ENCODE results near the gene DGCR8.

DGCR8 gene

DNA sequence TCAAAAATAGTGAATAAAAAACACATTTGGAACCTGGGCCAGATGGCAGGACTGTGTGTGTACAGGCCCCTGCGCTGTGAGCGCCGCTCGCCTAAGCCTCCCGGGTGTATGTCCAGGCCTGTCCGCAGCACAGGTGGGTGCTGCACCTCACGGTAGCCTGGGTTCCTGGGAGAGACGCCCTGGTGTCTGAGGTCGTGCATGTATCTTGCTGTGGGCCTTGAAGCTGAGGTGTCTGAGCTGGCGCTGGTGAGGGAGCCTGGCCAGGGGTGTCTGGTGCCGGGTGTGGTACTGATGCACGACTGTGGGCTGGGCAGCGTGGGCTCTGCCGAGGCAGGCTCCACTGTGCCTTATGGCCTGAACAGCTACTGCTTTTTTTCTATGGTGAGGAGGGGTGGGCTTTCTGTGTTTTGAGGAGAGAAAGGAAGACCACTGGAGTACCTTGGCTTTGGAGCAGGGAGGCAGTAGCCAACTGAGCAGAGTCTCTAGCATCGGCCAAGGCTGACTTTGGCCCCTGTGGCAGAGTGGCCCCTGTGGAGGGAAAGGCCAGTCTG is 47.4 kb downstream of the DGCR8 start:
- DNase-seq: no peak

DNA sequence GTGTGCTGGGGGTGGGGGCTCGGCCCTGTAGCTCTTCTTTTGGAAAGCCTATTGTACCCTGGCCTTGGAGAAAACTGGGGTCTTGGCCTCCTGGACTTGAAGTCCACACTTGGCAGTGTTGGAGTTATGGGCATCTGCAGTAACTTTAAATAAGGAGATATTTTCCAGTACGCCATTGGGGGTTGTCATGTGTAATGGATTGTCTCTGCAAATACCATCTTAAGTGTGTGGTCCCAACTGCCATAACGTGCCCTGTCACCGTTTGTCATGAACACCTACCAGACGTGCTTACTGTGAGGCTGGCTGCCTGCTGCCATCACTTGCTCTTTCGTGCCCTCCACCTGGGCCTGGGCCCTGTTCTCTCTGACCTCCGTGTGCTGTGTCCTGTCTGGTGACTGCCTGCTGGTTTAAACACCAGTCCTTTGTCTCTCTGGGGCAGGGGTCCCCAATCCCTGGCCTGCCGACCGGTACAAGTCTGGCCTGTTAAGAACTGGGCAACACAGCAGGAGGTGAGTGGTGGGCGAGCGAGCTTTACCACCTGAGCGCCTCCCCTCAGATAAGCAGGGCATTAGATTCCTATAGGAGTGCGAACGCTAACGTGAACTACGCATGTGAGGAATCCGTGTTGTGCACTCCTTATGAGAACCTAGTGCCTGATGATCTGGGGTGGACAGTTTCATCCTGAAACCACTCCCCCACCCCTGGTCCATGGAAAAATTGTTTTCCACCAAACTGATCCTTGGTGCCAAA is 48.0 kb downstream of the DGCR8 start:
- no peak for DNase-seq

DNA sequence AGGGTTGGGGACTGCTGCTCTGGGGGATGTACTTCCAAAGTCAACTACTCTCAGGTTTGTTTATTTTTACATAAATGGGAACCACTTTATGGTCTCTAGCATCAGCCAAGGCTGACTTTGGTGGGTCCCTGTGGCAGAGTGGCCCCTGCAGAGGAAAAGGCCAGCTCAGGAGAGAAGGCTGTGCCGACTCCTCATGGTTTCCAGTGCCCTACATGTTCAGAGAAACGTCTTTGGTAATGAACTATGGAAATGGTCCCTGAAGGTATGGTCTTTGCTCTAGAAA is 48.5 kb downstream of the DGCR8 start:
- no peak for DNase-seq

DNA sequence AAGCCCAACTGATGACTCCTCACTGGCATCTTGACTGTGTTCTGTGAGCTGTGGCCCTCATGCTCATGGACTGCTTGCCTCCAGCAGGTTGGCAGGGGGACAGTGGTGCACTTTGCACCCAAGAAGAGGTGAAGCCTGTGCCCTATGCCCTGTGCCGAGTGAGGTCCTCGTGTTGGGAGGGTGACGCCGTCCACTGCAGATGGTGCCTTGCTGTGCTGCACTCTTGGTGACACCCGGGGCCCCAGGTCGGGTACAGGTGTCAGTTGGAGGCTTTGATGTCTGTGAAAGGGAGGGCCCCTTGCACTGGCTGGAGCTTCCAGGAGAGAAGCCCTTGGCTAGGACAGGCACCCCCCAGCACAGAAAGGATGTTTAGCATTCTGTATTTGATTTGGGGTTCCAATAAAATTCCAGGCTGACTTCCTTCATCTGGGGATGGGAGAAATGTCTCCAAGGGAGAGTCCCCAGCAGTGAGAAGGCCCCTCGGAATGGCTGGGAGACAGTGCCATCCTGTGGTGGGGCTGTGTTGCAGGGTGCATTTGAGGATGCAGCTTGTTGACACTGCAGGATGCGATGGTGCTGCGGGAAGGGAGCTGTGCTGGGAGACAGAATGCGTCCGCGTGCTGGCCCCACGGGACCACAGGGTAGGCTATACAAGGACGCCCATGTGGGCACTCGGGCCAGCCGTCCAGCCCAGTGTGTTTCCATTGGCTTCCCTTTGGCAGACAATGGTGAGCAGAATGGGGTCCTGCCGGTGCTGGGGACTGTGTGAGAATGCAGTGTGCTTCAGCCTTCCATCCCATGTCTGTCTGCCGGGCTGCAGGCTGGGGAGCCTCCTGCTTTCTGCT is 49.1 kb downstream of the DGCR8 start:
- no peak for DNase-seq

DNA sequence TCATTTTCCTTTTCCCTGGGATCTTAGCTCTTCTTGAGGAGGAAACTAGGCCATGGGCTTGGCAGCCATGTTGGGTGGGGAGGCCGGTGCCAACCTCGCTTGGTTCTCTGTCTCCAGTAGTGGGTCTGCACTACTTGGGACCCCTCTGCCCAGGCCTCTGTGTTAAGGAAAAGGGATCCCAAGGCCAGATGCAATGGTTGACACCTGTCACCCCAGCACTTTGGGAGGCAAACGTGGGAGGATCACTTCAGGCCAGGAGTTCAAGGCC is 49.6 kb downstream of the DGCR8 start:
- no peak for DNase-seq

DNA sequence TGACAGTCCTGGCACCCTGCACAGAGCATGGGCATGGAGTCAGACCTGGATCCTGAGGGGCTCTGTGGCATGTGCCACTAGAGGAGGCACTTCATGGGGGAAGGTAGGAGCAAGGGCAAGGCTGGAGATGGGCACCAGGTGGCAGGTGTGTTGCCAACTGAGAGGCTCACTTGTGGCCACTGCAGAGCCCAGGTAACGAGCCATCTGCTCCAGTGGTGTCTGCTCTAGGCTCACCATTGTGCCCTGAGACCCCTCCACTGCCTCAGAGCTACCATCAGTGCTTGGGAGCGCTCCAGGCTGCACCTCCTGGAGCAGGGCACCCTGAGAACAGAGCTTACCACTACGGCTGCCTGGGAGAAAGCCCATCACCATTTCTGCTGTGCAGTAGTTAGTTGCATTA is 50.3 kb downstream of the DGCR8 start:
- no peak for DNase-seq

DNA sequence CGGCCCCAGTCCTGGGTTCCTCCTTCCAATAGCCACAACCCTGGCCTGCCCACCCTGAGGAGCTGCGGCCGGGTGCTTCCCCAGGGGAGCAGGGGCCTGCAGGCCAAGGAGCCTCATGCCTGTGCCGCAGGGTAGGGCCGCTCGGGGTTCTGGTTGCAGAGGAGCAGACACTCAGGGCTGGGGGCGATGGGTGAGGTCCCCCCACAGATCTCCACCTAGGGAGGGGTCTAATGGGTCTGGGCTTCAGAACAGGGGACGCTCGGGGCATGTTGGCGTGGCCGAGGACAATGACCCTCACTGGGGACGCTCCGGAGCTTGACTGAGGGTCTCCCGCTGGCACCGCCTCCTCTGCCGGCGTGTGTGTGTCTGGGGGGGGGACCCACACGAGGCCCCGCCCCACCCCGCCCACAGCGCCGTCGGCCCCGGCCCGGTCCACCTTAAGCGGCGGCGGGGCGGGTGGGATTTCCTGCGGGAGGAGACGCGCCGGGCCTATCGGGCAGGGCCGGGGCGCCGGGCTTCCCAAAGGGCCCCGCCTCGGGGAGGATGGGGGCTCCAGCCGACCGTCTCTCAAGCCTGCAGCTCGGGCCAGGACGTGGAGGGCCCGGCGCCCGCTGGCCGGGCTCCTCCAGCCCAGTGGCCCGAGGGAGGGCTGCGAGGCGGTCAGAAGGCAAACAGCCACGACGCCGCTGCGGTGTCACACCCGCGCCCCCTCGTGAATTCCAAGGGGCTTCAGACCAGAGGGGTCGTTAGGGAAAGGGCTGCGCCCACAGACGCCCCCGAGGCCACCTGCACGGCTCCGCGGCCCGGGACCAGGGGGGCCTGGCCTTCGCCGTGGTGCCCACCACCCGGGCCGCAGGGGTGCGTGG is 50.9 kb downstream of the DGCR8 start:
- no peak for DNase-seq

DNA sequence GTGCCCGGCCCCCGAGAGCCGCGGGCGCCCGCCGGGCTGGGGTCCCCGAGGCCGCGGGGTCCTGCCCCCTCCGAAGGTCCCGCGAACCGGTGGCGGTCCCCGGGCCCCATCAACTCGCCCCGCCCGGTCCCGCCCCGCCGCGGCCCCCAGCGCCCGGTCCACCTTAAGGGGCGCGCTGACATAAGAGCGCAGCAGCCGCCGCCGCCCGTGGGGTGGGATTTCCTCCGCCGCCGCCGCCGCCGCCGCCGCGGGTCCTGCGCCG is 51.5 kb downstream of the DGCR8 start, which contains the start of gene ZDHHC8:
TSS of gene ZDHHC8 (plus strand) at position 208 of the 262 bp plus-strand sequence. CDS start 144 bp downstream, outside the sequence.
- DNase-seq: no peak

DNA sequence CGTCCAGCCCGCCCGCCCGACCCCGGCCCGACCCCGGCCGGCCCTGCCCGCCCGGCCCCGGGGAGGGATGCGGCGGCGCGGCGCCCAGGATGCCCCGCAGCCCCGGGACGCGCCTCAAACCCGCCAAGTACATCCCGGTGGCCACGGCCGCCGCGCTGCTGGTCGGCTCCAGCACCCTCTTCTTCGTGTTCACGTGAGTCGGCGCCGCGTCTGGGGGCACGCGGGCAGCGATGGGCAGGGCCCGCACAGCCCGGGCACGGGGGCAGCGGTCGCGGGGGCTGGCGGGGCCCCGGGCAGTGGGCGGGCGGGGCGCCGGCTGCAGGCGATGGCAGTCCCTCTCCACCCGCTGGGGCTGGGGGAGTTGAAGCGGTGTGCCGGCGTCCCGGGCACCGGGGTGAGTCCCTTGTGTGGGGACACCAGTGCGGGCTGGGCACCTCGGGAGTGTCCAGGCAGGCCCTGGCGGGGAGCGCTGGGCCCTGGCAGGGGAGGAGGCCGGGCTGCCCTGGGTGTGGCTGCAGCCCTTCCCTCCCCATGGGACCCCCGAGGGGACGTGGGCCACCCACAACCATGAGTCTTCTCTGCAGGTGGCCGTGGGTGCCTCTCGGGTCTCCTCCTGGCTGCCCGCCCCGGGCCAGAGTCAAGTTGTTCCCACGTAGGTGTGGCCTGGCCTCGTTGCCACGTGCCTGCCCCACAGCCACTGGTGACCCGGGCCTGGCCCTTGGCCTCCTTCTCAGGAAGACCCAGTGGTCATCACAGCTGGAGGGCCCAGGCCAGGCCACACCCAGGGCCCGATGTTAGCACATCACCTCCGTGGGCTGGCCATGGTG is 52.0 kb downstream of the DGCR8 start:
- DNase-seq: no peak

DNA sequence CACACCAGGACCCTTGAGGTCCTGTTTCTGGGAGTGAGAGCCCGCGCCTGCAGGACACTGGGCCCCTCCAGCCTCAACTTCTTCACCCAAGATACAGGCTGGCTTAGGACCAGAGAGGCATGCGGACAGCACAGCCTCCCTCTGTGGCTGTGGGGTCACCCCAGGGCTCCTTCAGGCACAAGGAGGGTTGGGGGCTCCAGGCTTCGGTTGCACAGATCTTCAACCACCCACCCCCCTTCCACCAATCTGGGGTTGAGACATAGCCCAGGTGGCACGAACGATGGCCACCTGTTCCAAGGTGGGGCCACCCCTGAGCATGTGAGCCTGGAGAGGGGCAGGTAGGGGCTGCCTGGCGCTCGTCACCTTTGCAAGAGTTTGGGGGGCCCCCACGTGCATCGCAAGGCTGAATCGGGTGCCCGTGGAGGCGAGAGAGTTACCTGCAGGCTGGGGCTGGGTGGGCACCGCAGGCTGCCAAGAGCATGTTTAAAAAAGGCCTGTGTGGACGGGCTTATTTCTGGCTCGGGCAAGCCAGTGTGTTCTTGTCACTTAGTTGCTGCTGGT is 52.7 kb downstream of the DGCR8 start:
- no peak for DNase-seq

DNA sequence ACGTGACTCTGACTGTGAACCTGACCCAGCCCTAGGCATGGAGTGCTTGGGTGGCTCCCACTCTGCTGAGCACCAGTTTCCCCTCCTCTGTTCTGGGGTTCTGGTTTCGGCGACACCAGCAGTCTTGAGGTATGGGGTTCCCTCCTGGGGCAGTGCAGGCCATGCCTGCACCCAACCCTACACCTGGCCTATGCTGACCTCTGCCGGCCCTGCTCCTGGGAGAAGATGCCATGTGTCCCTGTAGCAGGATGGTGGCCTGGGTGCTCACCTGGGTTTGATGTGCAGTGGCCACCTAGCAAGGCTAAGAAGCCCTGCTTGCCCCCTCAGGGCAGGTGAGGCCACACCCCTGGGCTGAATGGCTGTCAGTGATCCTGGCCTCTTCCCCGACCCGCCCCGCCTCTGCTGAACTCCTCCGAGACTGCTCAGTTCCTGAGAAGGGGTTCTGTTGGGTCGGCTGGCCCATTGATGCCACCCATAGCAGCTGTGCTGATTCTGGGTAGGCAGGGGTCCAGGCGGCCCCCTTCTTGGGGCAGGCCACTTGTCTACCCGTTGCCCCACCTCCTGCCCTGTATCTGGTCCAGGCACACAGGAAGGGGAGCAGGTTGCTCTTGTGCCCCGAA is 54.0 kb downstream of the DGCR8 start:
- DNase-seq: no peak

DNA sequence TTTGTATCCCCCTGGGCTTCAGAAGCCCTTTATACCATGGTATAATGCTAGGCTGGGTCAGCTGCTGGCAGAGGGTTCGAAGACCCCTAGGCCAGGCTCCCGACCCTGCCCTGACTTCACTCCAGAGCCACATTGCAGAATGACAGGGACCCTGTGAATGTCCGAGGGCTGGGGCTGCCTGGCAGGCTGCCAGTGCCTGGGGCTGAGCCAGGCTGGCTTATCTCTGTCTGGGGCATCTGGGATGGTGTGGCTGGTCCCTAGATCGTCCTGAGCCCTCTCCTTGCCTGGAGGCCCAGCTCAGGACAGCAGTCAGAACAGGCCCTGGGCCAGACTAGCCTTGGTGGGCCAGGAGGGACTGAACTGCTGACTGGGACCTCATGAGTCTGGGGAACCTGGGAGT is 55.2 kb downstream of the DGCR8 start:
- DNase-seq: no peak

DNA sequence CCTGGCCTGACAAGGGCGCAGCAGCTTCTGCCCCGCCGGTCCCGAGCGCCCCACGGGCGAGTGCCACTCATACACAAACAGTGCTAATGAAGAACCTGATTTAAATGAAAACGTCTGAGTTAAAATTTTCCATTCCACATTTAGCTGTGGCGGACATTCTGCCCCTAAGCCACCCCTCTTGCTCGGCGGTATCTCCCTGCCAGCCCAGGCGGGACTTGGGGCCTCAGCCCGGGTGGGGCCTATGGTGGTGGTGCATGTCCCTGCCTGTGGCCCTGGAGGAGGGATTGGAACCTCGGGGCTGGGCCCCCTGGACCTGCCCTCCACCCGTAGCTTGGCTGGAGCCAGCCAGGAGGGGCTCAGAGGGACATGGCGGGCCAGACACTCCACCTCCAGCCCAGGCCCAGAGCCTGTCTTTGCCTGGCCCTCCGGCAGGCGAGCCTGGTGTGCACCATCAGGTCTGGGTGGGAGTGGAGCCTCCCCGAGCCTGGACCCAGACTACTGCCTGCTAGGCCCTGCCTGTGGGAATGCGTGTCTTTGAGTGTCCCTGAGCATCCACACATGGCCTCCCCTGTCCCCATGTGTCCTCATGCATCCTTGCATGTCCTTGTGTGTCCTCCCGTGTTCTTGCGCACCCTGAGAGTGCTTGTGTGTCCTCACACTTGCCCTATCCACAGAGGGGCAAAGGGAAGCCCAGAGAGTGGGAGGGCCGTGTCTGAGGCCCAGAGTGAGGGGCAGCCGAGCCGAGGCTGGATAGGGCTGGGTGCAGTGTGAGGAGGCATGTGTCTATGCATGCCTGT is 56.0 kb downstream of the DGCR8 start:
- no peak for DNase-seq

DNA sequence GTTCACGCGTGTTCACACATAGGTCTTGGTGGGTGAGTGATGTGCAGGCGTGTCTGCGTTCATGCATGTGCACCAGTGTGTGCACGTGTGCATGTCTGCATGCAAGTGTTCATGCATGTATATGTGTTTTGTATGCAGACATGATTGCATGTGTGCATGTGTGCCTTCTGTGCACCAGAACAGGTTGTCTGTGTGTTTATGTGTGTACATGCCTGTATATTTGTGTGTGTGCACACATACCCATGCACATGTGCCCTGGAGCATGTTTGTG is 56.5 kb downstream of the DGCR8 start:
- no peak for DNase-seq

DNA sequence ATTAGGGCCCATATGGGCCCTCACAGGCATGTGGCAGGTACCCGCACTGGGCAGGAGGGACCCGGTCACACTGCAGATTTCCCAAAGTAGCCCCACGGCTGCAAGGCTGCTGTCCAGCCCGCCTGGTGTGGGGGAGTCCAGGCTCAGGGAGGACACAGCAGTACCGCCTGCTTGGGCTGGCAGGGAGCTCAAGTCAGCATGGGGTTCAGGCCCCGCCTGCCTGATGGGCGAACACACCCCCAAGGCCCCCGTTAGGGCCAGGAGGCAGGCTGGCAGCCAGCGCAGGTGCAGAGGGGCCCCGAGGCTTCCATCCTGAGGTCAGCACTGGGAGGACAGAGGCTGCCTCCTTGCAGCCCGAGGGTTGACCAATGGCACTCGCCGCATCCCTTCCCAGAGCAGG is 57.1 kb downstream of the DGCR8 start:
- DNase-seq: no peak

DNA sequence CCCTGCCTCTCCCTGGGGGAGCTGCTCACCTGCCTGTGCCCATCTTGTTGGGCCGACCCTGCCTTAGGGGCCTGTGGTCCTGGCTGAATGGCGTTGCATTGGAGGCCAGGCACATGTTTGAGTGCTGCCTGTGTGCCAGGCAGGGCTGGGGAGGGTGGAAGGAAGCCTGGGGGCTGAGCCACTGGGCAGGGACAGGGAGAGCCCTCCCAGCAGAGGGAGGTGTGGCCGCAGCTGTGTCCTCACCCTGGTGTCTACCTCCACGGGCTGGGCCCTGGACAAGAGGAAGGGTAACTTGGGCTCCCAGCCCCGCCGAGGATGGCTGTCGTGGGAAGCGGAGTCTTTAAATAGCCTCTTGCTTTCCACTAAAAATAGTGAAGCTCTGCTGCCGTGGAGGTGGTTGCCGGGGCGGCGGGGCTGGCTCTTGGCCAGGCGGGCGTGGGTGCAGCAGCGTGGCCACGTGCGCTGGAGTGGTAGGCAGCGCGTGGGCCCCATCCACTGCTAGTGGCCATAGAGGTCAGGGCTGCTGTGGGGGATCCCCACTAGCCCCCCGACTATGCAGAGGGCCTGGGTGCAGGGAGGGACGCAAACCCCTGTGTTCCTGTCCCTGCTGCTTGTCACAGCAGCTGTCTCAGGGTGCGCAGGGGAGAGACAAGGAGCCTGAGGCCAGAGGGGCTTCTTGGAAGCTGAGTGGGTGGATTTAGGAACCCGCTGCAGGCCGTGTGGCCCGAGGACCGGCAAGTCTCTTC is 57.8 kb downstream of the DGCR8 start:
- DNase-seq: no peak

DNA sequence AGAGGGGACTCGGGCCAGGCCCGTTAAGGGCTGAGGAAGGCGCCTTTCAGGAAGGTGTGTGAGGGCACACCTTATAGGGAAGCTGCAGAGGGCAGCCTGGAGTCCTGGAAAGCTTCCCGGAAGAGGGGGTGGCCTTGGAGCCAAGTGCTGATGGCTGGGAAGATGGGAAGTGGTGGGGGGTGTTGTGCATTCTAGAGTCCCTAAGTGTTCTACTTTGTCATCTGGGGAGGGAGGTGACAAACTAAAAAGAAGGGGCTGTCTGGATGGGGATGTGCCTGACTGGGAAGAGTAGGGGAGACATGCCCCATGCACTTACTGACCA is 58.3 kb downstream of the DGCR8 start:
- DNase-seq: no peak

DNA sequence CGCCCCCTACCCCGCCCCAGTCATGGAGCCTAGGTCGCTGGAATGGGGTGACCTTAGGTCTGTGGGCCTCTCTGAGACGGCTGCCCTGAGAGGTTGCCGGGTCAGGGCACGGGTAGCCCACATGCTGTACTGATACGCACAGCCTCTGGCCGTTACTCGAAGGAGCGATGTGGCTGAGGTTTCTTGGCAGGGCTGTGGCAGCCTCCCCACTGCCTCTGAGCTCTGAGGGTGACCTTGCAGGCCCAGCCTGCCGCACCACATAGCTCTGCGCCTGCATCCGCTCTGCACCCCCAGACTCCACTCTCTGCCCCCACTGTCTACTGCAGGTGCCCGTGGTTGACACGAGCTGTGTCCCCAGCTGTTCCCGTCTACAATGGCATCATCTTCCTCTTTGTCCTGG is 58.8 kb downstream of the DGCR8 start:
- no peak for DNase-seq

DNA sequence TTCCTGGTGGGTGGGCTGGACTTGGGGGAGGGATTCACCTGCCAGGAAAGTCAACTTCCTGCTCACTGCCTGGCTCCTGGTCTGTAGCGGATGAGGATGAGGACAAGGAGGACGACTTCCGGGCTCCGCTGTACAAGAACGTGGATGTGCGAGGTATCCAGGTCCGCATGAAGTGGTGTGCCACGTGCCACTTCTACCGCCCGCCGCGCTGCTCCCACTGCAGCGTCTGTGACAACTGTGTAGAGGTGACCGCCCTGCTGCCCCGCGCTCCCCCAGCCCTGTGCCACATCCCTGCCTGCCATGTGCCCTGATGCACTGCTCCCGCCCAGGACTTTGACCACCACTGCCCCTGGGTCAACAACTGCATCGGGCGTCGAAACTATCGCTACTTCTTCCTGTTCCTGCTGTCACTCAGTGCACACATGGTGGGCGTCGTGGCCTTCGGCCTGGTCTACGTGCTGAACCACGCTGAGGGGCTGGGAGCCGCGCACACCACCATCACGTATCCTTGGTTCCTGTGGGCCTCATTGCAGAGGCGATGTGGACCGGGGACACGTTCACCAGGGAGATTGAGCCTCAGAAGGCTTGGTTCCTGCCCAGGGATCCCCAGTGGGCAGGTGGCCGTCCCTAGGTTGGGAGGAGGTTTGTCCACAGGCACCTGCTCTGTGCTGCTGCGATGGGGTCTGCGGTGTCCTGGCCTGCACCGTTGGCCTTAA is 59.5 kb downstream of the DGCR8 start:
- DNase-seq: no peak

DNA sequence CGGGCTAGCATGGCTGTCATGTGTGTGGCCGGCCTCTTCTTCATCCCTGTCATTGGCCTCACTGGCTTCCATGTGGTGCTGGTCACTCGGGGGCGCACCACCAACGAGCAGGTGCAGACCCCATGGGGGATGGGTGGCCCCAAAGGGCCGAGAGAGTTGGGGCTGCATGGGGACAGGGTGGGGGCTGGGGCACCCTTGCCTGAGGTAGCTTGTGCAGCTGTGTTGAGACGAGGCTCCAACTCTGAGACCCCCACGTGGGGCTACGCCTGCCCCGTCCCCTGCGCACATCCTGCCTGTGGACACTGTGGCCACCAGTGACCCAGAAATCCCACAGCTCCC is 60.0 kb downstream of the DGCR8 start:
- no peak for DNase-seq
